K562 (cell line): Measurements from ENCODE around the gene TSPAN11.
"Not testable (repeated sequence)": the region's sequence is repeated elsewhere in the genome, so short reads cannot be mapped to it uniquely, and the experiment has no call there.

Source experiments
- CHD1 ChIP-seq: fragments of 200-600 bp; sonication (generic); IDR thresholded peaks from one replicate; pipeline ENCODE4 v1.6.1; 2012; ENCODE audit warnings: mild to moderate bottlenecking, moderate library complexity, low read length, inconsistent platforms
- EGR1 ChIP-seq: fragments of 450-650 bp; conservative IDR thresholded peaks from 2 replicates; pipeline ENCODE4 v1.6.1; 2017; ENCODE audit warnings: mild to moderate bottlenecking
- EZH2 ChIP-seq: IDR thresholded peaks from 2 replicates; pipeline ENCODE4 v1.6.1; 2012; ENCODE audit warnings: low read depth, mild to moderate bottlenecking, inconsistent platforms, low read length, borderline replicate concordance
- FOS ChIP-seq: IDR thresholded peaks from 3 replicates; pipeline ENCODE4 v1.6.1; 2011; ENCODE audit not compliant: insufficient read length; ENCODE audit errors: extremely low read depth
- HCFC1 ChIP-seq: IDR thresholded peaks from 2 replicates; pipeline ENCODE4 v1.6.1; 2012; ENCODE audit warnings: low read depth, low read length, improper control_type of control experiment
- HEY1 ChIP-seq: fragments of 250-450 bp; sonication (Bioruptor Pico); IDR thresholded peaks from 2 replicates; pipeline ENCODE4 v1.5.0; 2020; ENCODE audit warnings: mild to moderate bottlenecking, moderate library complexity, borderline replicate concordance
- JUND ChIP-seq, 2 experiments: IDR thresholded peaks; 2 replicates in 1 of 2; 3 replicates in 1 of 2; pipeline ENCODE4 v1.6.1; 2011; ENCODE audit warnings: borderline replicate concordance in 2 of 2, low read depth in 2 of 2, low read length in 2 of 2, improper control_type of control experiment in 1 of 2, missing biosample characterization in 1 of 2, missing genetic modification characterization in 1 of 2, missing genetic modification reagents in 1 of 2
- LEF1 ChIP-seq: fragments of 450-650 bp; IDR thresholded peaks from 2 replicates; pipeline ENCODE4 v1.6.1; 2016; ENCODE audit warnings: mild to moderate bottlenecking
- POLR2A ChIP-seq: fragments of 450-650 bp; conservative IDR thresholded peaks from 2 replicates; pipeline ENCODE4 v1.6.1; 2016
- SMC3 ChIP-seq: conservative IDR thresholded peaks from 2 replicates; pipeline ENCODE4 v1.6.1; 2011; ENCODE audit warnings: low read depth, low read length, improper control_type of control experiment; ENCODE audit not compliant: insufficient read depth
- TF ChIP-seq, protein P1 (sequence below): fragments of 450-650 bp; IDR thresholded peaks from 2 replicates; pipeline ENCODE4 v1.6.1; 2016; ENCODE audit warnings: borderline replicate concordance
- TF ChIP-seq, protein P2 (sequence below), 3 experiments: IDR thresholded peaks in 2 of 3; conservative IDR thresholded peaks in 1 of 3; 2 replicates each; pipeline ENCODE4 v1.5.1; 2011 to 2012; ENCODE audit warnings: low read length in 3 of 3, mild to moderate bottlenecking in 3 of 3, control low read depth in 2 of 3, improper control_type of control experiment in 1 of 3, inconsistent platforms in 1 of 3, low read depth in 1 of 3, mixed read lengths in 1 of 3, moderate library complexity in 1 of 3; ENCODE audit not compliant: insufficient read depth in 2 of 3
- TF ChIP-seq, protein P3 (sequence below): fragments of 250-450 bp; sonication (Bioruptor Pico); IDR thresholded peaks from 2 replicates; pipeline ENCODE4 v1.8.0; 2021; ENCODE audit warnings: borderline replicate concordance, mild to moderate bottlenecking, moderate library complexity; ENCODE audit not compliant: poor library complexity, severe bottlenecking

DNA sequence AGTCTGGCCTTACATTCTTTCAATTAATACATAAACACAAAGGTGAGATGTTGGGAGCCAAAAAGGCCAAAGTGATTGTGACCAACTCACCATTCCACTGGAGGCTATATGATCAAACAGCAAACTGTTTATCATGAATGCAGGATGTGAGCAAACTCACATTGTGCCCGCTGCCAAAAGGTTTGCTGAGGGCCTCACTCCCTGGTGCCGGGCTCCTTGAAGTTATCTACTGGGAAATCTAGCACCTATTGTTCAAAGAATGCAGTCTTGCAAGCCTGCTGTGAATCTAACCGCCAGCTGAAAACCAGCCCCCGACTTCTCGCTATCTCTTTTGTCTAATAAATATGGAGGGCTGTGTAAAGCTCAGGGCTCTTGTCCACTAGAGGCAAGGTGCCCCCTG, 100.5 kb downstream of the TSPAN11 start:
- not testable (repeated sequence) for TF ChIP-seq POLR2A; FOS; HEY1 (CRISPR knock-in tag); CHD1; JUND (IDR thresholded peaks at IDR 0.05; ENCODE audit: borderline replicate concordance, low read depth, low read length); JUND (tag; IDR thresholded peaks at IDR 0.05; ENCODE audit: borderline replicate concordance, low read depth, low read length); EZH2; SMC3; EGR1; HCFC1; LEF1
- TF ChIP-seq, protein P1, sequence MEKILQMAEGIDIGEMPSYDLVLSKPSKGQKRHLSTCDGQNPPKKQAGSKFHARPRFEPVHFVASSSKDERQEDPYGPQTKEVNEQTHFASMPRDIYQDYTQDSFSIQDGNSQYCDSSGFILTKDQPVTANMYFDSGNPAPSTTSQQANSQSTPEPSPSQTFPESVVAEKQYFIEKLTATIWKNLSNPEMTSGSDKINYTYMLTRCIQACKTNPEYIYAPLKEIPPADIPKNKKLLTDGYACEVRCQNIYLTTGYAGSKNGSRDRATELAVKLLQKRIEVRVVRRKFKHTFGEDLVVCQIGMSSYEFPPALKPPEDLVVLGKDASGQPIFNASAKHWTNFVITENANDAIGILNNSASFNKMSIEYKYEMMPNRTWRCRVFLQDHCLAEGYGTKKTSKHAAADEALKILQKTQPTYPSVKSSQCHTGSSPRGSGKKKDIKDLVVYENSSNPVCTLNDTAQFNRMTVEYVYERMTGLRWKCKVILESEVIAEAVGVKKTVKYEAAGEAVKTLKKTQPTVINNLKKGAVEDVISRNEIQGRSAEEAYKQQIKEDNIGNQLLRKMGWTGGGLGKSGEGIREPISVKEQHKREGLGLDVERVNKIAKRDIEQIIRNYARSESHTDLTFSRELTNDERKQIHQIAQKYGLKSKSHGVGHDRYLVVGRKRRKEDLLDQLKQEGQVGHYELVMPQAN, result not testable (repeated sequence)
- TF ChIP-seq, protein P2, sequence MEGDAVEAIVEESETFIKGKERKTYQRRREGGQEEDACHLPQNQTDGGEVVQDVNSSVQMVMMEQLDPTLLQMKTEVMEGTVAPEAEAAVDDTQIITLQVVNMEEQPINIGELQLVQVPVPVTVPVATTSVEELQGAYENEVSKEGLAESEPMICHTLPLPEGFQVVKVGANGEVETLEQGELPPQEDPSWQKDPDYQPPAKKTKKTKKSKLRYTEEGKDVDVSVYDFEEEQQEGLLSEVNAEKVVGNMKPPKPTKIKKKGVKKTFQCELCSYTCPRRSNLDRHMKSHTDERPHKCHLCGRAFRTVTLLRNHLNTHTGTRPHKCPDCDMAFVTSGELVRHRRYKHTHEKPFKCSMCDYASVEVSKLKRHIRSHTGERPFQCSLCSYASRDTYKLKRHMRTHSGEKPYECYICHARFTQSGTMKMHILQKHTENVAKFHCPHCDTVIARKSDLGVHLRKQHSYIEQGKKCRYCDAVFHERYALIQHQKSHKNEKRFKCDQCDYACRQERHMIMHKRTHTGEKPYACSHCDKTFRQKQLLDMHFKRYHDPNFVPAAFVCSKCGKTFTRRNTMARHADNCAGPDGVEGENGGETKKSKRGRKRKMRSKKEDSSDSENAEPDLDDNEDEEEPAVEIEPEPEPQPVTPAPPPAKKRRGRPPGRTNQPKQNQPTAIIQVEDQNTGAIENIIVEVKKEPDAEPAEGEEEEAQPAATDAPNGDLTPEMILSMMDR (IDR thresholded peaks at IDR 0.05 in 2 of 3, conservative IDR thresholded peaks at IDR 0.05 in 1 of 3; ENCODE audit: insufficient read depth in 2 of 3, low read depth in 1 of 3, low read length in 3 of 3), result not testable (repeated sequence)
- TF ChIP-seq, protein P3, sequence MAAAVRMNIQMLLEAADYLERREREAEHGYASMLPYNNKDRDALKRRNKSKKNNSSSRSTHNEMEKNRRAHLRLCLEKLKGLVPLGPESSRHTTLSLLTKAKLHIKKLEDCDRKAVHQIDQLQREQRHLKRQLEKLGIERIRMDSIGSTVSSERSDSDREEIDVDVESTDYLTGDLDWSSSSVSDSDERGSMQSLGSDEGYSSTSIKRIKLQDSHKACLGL (CRISPR knock-in tag), result not testable (repeated sequence)
